Keratinocyte (primary cell): ENCODE data around the gene NTNG1. TPM values are rescaled to one million over a fixed set of nuclear protein-coding genes. Genes with fewer than 3 reads are reported as not detected.

ENCODE experiments used
- DNase-seq: peaks from one replicate; pipeline ENCODE4 v3.0.0-alpha.2; 2011; ENCODE audit warnings: low read depth, missing footprints, low spot score
- FAIRE-seq: peaks from 2 replicates; lab custom pipeline; 2011; peaks lifted over from hg19 to GRCh38; lab: Jason Lieb, UNC
- H2AFZ ChIP-seq: 2 replicates; pipeline ENCODE4 v1.6.0; 2012; ENCODE audit warnings: low read length, control low read depth, inconsistent platforms; ENCODE audit not compliant: control insufficient read depth
- H3K27ac ChIP-seq: 2 replicates; pipeline ENCODE4 v1.5.1; 2011; ENCODE audit warnings: low read length; ENCODE audit not compliant: control insufficient read depth, insufficient read depth
- H3K27me3 ChIP-seq: 3 replicates; pipeline ENCODE4 v1.6.0; 2011; ENCODE audit warnings: low read length; ENCODE audit not compliant: control insufficient read depth, insufficient read depth; ENCODE audit errors: extremely low read depth
- H3K36me3 ChIP-seq, 2 experiments: 2 replicates in 1 of 2; 3 replicates in 1 of 2; pipeline ENCODE4 v1.5.1; 2011; ENCODE audit warnings: low read length in 2 of 2, mild to moderate bottlenecking in 1 of 2; ENCODE audit not compliant: control insufficient read depth in 2 of 2, insufficient read depth in 2 of 2; ENCODE audit errors: extremely low read depth in 1 of 2
- H3K4me1 ChIP-seq: 3 replicates; pipeline ENCODE4 v1.5.1; 2011; ENCODE audit warnings: low read length; ENCODE audit not compliant: control insufficient read depth, insufficient read depth; ENCODE audit errors: extremely low read depth
- H3K4me2 ChIP-seq: 3 replicates; pipeline ENCODE4 v1.6.0; 2011; ENCODE audit warnings: low read depth, low read length; ENCODE audit not compliant: control insufficient read depth, insufficient read depth; ENCODE audit errors: extremely low read depth
- H3K4me3 ChIP-seq, 3 experiments: fragments of 200-600 bp in 1 of 3; sonication (generic) in 1 of 3; 2 replicates in 2 of 3; 3 replicates in 1 of 3; pipeline ENCODE4 v1.5.1; 2011 to 2016; ENCODE audit warnings: low read length in 3 of 3, mild to moderate bottlenecking in 3 of 3, control low read depth in 2 of 3, inconsistent platforms in 1 of 3, low read depth in 1 of 3, mixed read lengths in 1 of 3, mixed run types in 1 of 3, moderate library complexity in 1 of 3; ENCODE audit not compliant: control insufficient read depth in 2 of 3, insufficient read depth in 2 of 3; ENCODE audit errors: extremely low read depth in 1 of 3
- H3K79me2 ChIP-seq: 2 replicates; pipeline ENCODE4 v1.6.0; 2012; ENCODE audit warnings: low read length; ENCODE audit not compliant: control insufficient read depth, insufficient read depth
- H3K9ac ChIP-seq: 3 replicates; pipeline ENCODE4 v1.6.0; 2011; ENCODE audit warnings: low read length; ENCODE audit not compliant: control insufficient read depth, insufficient read depth; ENCODE audit errors: extremely low read depth
- H3K9me1 ChIP-seq: 3 replicates; pipeline ENCODE4 v1.6.0; 2011; ENCODE audit warnings: low read length; ENCODE audit not compliant: control insufficient read depth, insufficient read depth; ENCODE audit errors: extremely low read depth
- H3K9me3 ChIP-seq: 2 replicates; pipeline ENCODE4 v1.5.1; 2012; ENCODE audit warnings: low read depth, low read length; ENCODE audit not compliant: control insufficient read depth
- H4K20me1 ChIP-seq: 3 replicates; pipeline ENCODE4 v1.6.0; 2011; ENCODE audit warnings: low read length; ENCODE audit not compliant: control insufficient read depth, insufficient read depth; ENCODE audit errors: extremely low read depth
- EZH2 ChIP-seq: IDR thresholded peaks from one replicate; pipeline ENCODE4 v1.6.1; 2012; ENCODE audit warnings: inconsistent platforms, mild to moderate bottlenecking, low read length, moderate library complexity
- dilution Hi-C: fragments of 300-500 bp; cut with MboI; formaldehyde crosslinking; loops from one replicate; pipeline ENCODE4 v1.7.0; 2020; ENCODE audit warnings: low sequenced_read_pairs; ENCODE audit not compliant: extremely low pct_ligation_motif_present
- polyA plus RNA-seq, 5 experiments: library from polyadenylated mRNA; depleted of rRNA in 3 of 5; stranded (reverse) in 3 of 5; stranded (forward) in 1 of 5; unstranded in 1 of 5; fragments of >200 nt; gene quantifications; 1 replicate in 1 of 5; 2 replicates in 3 of 5; 3 replicates in 1 of 5; pipeline versions ENCODE4 v1.2.1 to v1.2.3, GENCODE V29; 2011 to 2012; ENCODE audit warnings: missing spikeins in 2 of 5, low read depth in 1 of 5, low replicate concordance in 1 of 5
- TF ChIP-seq, protein P1 (sequence below), 3 experiments: IDR thresholded peaks in 1 of 3; conservative IDR thresholded peaks in 1 of 3; optimal IDR thresholded peaks in 1 of 3; 2 replicates in 2 of 3; 3 replicates in 1 of 3; pipeline versions ENCODE3 to v1.5.1; 2011; ENCODE audit warnings: low read length in 3 of 3, mild to moderate bottlenecking in 3 of 3, moderate library complexity in 2 of 3, control low read depth in 1 of 3, inconsistent platforms in 1 of 3; ENCODE audit not compliant: insufficient read depth in 2 of 3; ENCODE audit errors: extremely low read depth in 1 of 3

Gene NTNG1
- polyA plus RNA-seq, 1 donor (not counting 4 experiments of a cell fraction or from before 2014, with no cell fraction given): 8.1 TPM

DNA sequence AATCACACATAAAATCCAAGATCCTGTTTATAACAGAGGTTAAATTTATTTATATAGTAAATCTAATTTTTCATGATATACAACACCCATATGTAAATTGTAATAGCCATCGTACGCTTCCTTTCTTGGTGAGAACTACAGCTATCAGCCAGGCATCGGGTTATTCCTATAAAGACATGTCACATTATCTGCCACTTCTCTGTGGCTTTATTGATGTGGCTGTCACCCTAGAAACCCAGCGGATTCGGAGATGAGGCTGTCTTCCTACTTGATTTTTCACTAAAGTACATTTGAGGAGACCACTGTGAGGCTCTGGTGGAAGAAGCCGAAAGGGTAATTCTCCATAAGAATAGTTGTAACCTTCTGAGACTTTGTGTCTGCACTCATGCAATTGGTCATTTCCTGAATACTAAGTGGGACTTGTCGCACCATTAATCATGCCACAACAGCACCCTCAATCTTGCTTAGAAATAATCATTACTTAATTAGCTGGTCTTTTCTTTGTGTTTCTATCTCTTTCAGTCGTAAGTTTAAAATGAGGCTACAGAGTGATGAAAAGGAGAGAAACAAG lies 106.0 kb downstream of the NTNG1 start:
- H2AFZ ChIP-seq: no peak overlapping the region
- peaks cover 3% of the 10 kb centered on the region for H3K4me1 ChIP-seq
- H3K79me2 ChIP-seq: no peaks in the 10 kb centered on the region
- no peaks in the 10 kb centered on the region for H3K36me3 ChIP-seq
- no peak overlapping the region for H3K4me2 ChIP-seq
- DNase-seq (no peak), FAIRE-seq (no peak)
- H4K20me1 ChIP-seq: no peaks in the 10 kb centered on the region
- H3K9ac ChIP-seq: no peak overlapping the region
- no peaks in the 10 kb centered on the region for H3K9me1 ChIP-seq
- H3K27ac ChIP-seq: no peak overlapping the region
- no peaks in the 10 kb centered on the region for H3K9me3 ChIP-seq
- no peak for TF ChIP-seq EZH2
- TF ChIP-seq, protein P1, sequence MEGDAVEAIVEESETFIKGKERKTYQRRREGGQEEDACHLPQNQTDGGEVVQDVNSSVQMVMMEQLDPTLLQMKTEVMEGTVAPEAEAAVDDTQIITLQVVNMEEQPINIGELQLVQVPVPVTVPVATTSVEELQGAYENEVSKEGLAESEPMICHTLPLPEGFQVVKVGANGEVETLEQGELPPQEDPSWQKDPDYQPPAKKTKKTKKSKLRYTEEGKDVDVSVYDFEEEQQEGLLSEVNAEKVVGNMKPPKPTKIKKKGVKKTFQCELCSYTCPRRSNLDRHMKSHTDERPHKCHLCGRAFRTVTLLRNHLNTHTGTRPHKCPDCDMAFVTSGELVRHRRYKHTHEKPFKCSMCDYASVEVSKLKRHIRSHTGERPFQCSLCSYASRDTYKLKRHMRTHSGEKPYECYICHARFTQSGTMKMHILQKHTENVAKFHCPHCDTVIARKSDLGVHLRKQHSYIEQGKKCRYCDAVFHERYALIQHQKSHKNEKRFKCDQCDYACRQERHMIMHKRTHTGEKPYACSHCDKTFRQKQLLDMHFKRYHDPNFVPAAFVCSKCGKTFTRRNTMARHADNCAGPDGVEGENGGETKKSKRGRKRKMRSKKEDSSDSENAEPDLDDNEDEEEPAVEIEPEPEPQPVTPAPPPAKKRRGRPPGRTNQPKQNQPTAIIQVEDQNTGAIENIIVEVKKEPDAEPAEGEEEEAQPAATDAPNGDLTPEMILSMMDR (optimal IDR thresholded peaks at IDR 0.05 in 1 of 3, IDR thresholded peaks at IDR 0.05 in 1 of 3, conservative IDR thresholded peaks at IDR 0.05 in 1 of 3; ENCODE audit: extremely low read depth in 1 of 3, insufficient read depth in 2 of 3, low read length in 3 of 3): no peak
- dilution Hi-C loops: no loop called here
- H3K4me3 ChIP-seq: no peak overlapping the region
- no peaks in the 10 kb centered on the region for H3K27me3 ChIP-seq

- Histone ChIP-seq H3K4me3 (no peak overlapping the region), H3K27me3 (no peaks in the 10 kb centered on the region), H3K27ac (no peak overlapping the region), H3K4me1 (peaks cover 3% of the 10 kb centered on the region), H3K36me3 (no peaks in the 10 kb centered on the region), H3K79me2 (no peaks in the 10 kb centered on the region), H3K9me3 (no peaks in the 10 kb centered on the region), H4K20me1 (no peaks in the 10 kb centered on the region), H3K4me2 (no peak overlapping the region), H3K9me1 (no peaks in the 10 kb centered on the region), H2AFZ (no peak overlapping the region), H3K9ac (no peak overlapping the region)
- DNase-seq (no peak), FAIRE-seq (no peak)
- no peak for TF ChIP-seq EZH2
- TF ChIP-seq, protein P1 (optimal IDR thresholded peaks at IDR 0.05 in 1 of 3, IDR thresholded peaks at IDR 0.05 in 1 of 3, conservative IDR thresholded peaks at IDR 0.05 in 1 of 3; ENCODE audit: extremely low read depth in 1 of 3, insufficient read depth in 2 of 3, low read length in 3 of 3): no peak
- dilution Hi-C loops: no loop called here
Observed at GRCh38 chr1:107247679-107248078, 106.8 kb downstream of the NTNG1 start.
